Subcutaneous adipose tissue (tissue), 4 donors: ENCODE measurements around the gene NT5DC3. TPM values are rescaled to one million over a fixed set of nuclear protein-coding genes. Genes with fewer than 3 reads are reported as not detected.

Experiments used
- total RNA-seq, 4 donors: library from RNA; depleted of rRNA; stranded (reverse); fragments of >200 nt; gene quantifications; one replicate each; pipeline ENCODE4 v1.1.0, GENCODE V29; 2016
- TF ChIP-seq, protein P1 (sequence below): fragments of 450-650 bp; IDR thresholded peaks from one replicate; pipeline ENCODE4 v1.5.1; 2016; ENCODE audit warnings: low read depth, mild to moderate bottlenecking, control low read depth, antibody characterized with exemption, moderate library complexity

The NT5DC3 gene
- total RNA-seq, 4 donors from 2014 or later = 4.5 to 7.0 (median 5.6) TPM

- TF ChIP-seq, protein P1, sequence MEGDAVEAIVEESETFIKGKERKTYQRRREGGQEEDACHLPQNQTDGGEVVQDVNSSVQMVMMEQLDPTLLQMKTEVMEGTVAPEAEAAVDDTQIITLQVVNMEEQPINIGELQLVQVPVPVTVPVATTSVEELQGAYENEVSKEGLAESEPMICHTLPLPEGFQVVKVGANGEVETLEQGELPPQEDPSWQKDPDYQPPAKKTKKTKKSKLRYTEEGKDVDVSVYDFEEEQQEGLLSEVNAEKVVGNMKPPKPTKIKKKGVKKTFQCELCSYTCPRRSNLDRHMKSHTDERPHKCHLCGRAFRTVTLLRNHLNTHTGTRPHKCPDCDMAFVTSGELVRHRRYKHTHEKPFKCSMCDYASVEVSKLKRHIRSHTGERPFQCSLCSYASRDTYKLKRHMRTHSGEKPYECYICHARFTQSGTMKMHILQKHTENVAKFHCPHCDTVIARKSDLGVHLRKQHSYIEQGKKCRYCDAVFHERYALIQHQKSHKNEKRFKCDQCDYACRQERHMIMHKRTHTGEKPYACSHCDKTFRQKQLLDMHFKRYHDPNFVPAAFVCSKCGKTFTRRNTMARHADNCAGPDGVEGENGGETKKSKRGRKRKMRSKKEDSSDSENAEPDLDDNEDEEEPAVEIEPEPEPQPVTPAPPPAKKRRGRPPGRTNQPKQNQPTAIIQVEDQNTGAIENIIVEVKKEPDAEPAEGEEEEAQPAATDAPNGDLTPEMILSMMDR = no peak
Observed at GRCh38 chr12:103728323-103728722, 112.7 kb downstream of the NT5DC3 start.

GRCh38 chr12:103727638-103728037, 113.4 kb downstream of the NT5DC3 start:
- TF ChIP-seq, protein P1 = no peak

DNA sequence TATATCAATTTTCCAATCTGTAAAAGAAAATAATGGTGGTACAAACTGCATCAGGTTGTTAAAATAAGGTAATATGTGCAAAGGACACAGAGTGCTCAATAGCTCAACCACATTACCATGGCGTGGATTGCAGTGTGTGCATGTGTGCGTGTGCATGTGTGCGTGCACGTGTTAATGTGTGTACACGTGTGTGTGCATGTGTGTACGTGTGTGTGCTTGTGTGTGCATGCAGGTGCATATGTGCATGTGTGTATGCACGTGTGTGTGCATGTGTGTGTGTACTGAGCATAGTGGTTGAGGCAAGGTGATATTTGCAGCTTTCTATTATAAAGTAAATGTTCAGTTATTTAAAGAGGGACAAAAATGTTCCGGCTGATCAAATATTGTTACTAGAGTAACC, 115.6 kb downstream of the NT5DC3 start:
- TF ChIP-seq, protein P1 = no peak

Other genes with a start within 250 kb of the NT5DC3 start
- 100 to 1,000 TPM; 262 to 595 (median 435) TPM for gene HSP90B1, start 89.2 kb upstream of the NT5DC3 start, total RNA-seq
- gene TDG, start 124.6 kb upstream of the NT5DC3 start, total RNA-seq = 10 to 100 TPM; 16.5 to 41.7 (median 21.7) TPM
- 10 to 100 TPM in 1 of 4 donors, 1 to 10 TPM in 3; 4.1 to 10.2 (median 6.5) TPM for gene GLT8D2, start 209.0 kb upstream of the NT5DC3 start, total RNA-seq
- 10 to 100 TPM; 23.3 to 34.7 (median 29.4) TPM for gene HCFC2, start 223.3 kb upstream of the NT5DC3 start, total RNA-seq